HEK293 (cell line): ENCODE data around the gene TPI1.

Source experiments
- CTCF ChIA-PET: fragments of 350-600 bp; formaldehyde crosslinking; extraction: SDS; loops from one replicate; lab custom pipeline; 2021; ENCODE audit warnings: antibody characterized with exemption; lab: Yijun Ruan, JAX
- POLR2A ChIA-PET: fragments of 300-600 bp; formaldehyde crosslinking; extraction: SDS; loops from one replicate; lab custom pipeline; 2020; ENCODE audit warnings: antibody characterized with exemption, inconsistent platforms; lab: Yijun Ruan, JAX
- H3K27ac ChIP-seq: fragments of 200-500 bp; sonication (Bioruptor generic); 2 replicates; pipeline ENCODE4 v1.5.1; 2014; ENCODE audit warnings: low read depth, low read length, control low read depth, inconsistent platforms; ENCODE audit errors: extremely low read depth
- H3K36me3 ChIP-seq, 2 experiments: fragments of 200-500 bp in 1 of 2; sonication (Bioruptor generic) in 1 of 2; 1 replicate in 1 of 2; 2 replicates in 1 of 2; pipeline ENCODE4 v1.5.1; 2014 to 2017; ENCODE audit warnings: inconsistent platforms in 2 of 2, low read length in 2 of 2; ENCODE audit not compliant: control insufficient read depth in 2 of 2, insufficient read depth in 1 of 2
- H3K4me1 ChIP-seq: fragments of 200-500 bp; sonication (Bioruptor generic); 2 replicates; pipeline ENCODE4 v1.5.1; 2014; ENCODE audit warnings: mild to moderate bottlenecking, low read length, inconsistent platforms; ENCODE audit not compliant: control insufficient read depth, insufficient read depth
- H3K4me3 ChIP-seq: 2 replicates; pipeline ENCODE4 v1.5.1; 2011; ENCODE audit warnings: low read depth, mild to moderate bottlenecking, control low read depth, low read length, moderate library complexity
- H3K9me3 ChIP-seq: fragments of 200-500 bp; sonication (Bioruptor generic); 2 replicates; pipeline ENCODE4 v1.5.1; 2014; ENCODE audit warnings: low read depth, low read length, inconsistent platforms; ENCODE audit not compliant: control insufficient read depth, insufficient read depth
- IKZF3 ChIP-seq: fragments of 450-650 bp; IDR thresholded peaks from 2 replicates; pipeline ENCODE4 v1.5.0; 2018; ENCODE audit warnings: missing biosample characterization, mild to moderate bottlenecking, missing genetic modification characterization, moderate library complexity
- KLF17 ChIP-seq: fragments of 450-650 bp; formaldehyde crosslinking; IDR thresholded peaks from 2 replicates; pipeline ENCODE4 v1.5.1; 2016; ENCODE audit warnings: missing biosample characterization, missing genetic modification characterization
- PRDM1 ChIP-seq: fragments of 450-650 bp; formaldehyde crosslinking; IDR thresholded peaks from 2 replicates; pipeline ENCODE4; 2016; ENCODE audit warnings: missing biosample characterization, missing genetic modification characterization
- ZBTB17 ChIP-seq: fragments of 450-650 bp; formaldehyde crosslinking; IDR thresholded peaks from 2 replicates; pipeline ENCODE4 v1.5.1; 2016; ENCODE audit warnings: missing biosample characterization, missing genetic modification characterization
- ZBTB49 ChIP-seq: fragments of 450-650 bp; formaldehyde crosslinking; IDR thresholded peaks from 2 replicates; pipeline ENCODE4 v1.5.1; 2016; ENCODE audit warnings: missing biosample characterization, missing genetic modification characterization, low read depth
- ZBTB8A ChIP-seq: fragments of 450-650 bp; formaldehyde crosslinking; IDR thresholded peaks from 2 replicates; pipeline ENCODE4 v1.5.1; 2016; ENCODE audit warnings: missing biosample characterization, missing genetic modification characterization
- ZFP69B ChIP-seq: fragments of 450-650 bp; formaldehyde crosslinking; IDR thresholded peaks from 2 replicates; pipeline ENCODE4 v1.5.1; 2016; ENCODE audit warnings: missing biosample characterization, missing genetic modification characterization
- ZNF174 ChIP-seq: fragments of 450-650 bp; formaldehyde crosslinking; IDR thresholded peaks from 2 replicates; pipeline ENCODE4 v1.5.0; 2017; ENCODE audit warnings: missing biosample characterization, mild to moderate bottlenecking, missing genetic modification characterization
- ZNF292 ChIP-seq: fragments of 450-650 bp; formaldehyde crosslinking; IDR thresholded peaks from 2 replicates; pipeline ENCODE4 v1.5.1; 2016; ENCODE audit warnings: low read depth, missing biosample characterization, missing genetic modification characterization, borderline replicate concordance
- ZNF335 ChIP-seq: fragments of 450-650 bp; formaldehyde crosslinking; conservative IDR thresholded peaks from 2 replicates; pipeline ENCODE4 v1.5.1; 2016; ENCODE audit warnings: missing biosample characterization, missing genetic modification characterization
- ZNF391 ChIP-seq: fragments of 450-650 bp; formaldehyde crosslinking; IDR thresholded peaks from 2 replicates; pipeline ENCODE4 v1.5.1; 2016; ENCODE audit warnings: low read depth, missing biosample characterization, missing genetic modification characterization, borderline replicate concordance
- ZNF660 ChIP-seq: fragments of 450-650 bp; IDR thresholded peaks from 2 replicates; pipeline ENCODE4 v1.5.1; 2018; ENCODE audit warnings: missing biosample characterization, mild to moderate bottlenecking, missing genetic modification characterization
- ZSCAN4 ChIP-seq: fragments of 450-650 bp; formaldehyde crosslinking; IDR thresholded peaks from 2 replicates; pipeline ENCODE4 v1.5.1; 2017; ENCODE audit warnings: missing biosample characterization, missing genetic modification characterization
- ZXDB ChIP-seq: fragments of 450-650 bp; formaldehyde crosslinking; IDR thresholded peaks from 2 replicates; pipeline ENCODE4 v1.5.1; 2016; ENCODE audit warnings: missing biosample characterization, missing genetic modification characterization
- TF ChIP-seq, protein P1 (sequence below): fragments of 450-650 bp; formaldehyde crosslinking; IDR thresholded peaks from 2 replicates; pipeline ENCODE4 v1.5.1; 2016; ENCODE audit warnings: missing biosample characterization, missing genetic modification characterization

TPI1 gene

DNA sequence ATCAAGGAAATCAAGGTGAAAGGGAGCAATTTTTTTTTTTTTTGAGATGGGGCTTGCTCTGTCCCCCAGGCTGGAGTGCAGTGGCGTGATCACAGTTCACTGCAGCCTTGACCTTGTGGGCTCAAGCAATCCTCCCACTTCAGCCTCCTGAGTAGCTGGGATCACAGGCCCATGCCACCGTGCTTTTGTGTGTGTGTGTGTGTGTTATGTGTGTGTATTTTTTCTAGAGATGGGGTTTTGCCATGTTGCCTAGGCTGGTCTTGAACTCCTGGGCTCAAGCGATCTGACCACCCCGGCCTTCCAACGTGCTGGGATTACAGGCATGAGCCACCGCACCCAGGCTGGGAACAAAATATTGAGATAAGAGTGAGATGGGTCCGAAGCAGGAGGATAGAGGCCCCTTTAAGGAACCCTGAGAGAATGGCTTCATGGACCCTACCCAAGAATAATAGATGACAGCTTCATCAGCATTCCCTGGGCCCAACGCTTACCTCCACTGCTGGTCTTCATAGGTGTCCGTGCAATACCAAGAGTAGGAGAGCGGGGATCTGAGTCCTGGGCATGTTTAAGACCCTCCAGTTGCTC is 17.3 kb upstream of the TPI1 start:
- Histone ChIP-seq H3K36me3 (peaks cover 22 to 66% of the 10 kb centered on the region in 2 experiments), H3K4me3 (peak overlapping the region; percentile 76), H3K27ac (peak overlapping the region; percentile 58; the same call in 1 of the 2 replicates), H3K4me1 (peaks cover 11% of the 10 kb centered on the region), H3K9me3 (no peaks in the 10 kb centered on the region)
- ChIA-PET CTCF (interaction anchor here (2.2 to 8.4 kb wide), 3 partner anchors 16 to 24 kb away, joined by 11 to 75 read pairs (median 71); partner anchors contain the start of gene SPSB2), POLR2A (interaction anchor here (0.7 to 2.7 kb wide), 4 partner anchors 10 to 315 kb away, joined by 3 to 27 read pairs (median 14); partner anchors contain the start of genes GAPDH, GNB3, MLF2 and SPSB2)
- TF ChIP-seq ZNF174 (tag by site-specific recombination) (no peak), ZBTB8A (tag by site-specific recombination) (no peak), ZFP69B (peak; percentile 51), ZBTB17 (0 out of 2 replicates have a peak, but pooled peaks have one; percentile 39), ZSCAN4 (tag by site-specific recombination) (peak; percentile 69), ZNF292 (tag by site-specific recombination) (no peak), PRDM1 (tag by site-specific recombination) (peak; percentile 61)
- TF ChIP-seq, protein P1, sequence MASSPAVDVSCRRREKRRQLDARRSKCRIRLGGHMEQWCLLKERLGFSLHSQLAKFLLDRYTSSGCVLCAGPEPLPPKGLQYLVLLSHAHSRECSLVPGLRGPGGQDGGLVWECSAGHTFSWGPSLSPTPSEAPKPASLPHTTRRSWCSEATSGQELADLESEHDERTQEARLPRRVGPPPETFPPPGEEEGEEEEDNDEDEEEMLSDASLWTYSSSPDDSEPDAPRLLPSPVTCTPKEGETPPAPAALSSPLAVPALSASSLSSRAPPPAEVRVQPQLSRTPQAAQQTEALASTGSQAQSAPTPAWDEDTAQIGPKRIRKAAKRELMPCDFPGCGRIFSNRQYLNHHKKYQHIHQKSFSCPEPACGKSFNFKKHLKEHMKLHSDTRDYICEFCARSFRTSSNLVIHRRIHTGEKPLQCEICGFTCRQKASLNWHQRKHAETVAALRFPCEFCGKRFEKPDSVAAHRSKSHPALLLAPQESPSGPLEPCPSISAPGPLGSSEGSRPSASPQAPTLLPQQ = peak; percentile 90

DNA sequence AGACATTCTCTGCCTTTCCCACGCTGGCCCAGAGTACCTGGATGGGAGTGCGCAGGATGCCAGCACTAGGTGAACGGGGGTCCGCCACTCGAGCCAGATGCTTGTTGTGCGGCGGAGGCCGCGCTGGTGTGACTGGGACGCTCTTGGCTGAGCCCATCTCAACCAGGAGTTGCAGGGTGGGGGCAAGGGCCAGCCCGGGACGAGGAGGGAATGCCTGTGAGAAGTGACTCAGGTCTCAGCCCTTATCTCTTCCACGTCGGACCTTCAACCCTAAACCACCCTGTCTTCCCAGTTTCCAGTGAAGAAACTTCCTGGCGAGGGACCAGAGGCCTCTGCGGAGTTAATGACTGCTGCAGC is 16.6 kb upstream of the TPI1 start:
- ChIA-PET POLR2A (interaction anchor here (0.6 to 7.1 kb wide), 27 partner anchors 9 to 1330 kb away, joined by 3 to 183 read pairs (median 11); partner anchors contain the start of genes C12orf57, COPS7A, GAPDH and GNB3), CTCF (interaction anchor here (0.6 to 8.4 kb wide), 7 partner anchors 14 to 257 kb away, joined by 3 to 71 read pairs (median 10); partner anchors contain the start of genes SPSB2 and TPI1)
- no peaks in the 10 kb centered on the region for H3K9me3 ChIP-seq
- H3K4me1 ChIP-seq = peaks cover 11% of the 10 kb centered on the region
- H3K4me3 ChIP-seq = peak overlapping the region; percentile 76
- 0 out of 2 replicates have a peak, but pooled peaks have one; percentile 6 for TF ChIP-seq ZNF391 (tag by site-specific recombination)
- 0 out of 2 replicates have a peak, but pooled peaks have one; percentile 31 for TF ChIP-seq ZXDB
- TF ChIP-seq ZNF335 (tag by site-specific recombination) = no peak
- peak; percentile 39; the same call in 1 of the 2 replicates for TF ChIP-seq IKZF3 (tag by site-specific recombination)
- TF ChIP-seq KLF17 (tag by site-specific recombination) = 0 out of 2 replicates have a peak, but pooled peaks have one; percentile 15
- TF ChIP-seq ZBTB49 (tag by site-specific recombination) = no peak
- no peak; the same call in 1 of the 2 replicates for TF ChIP-seq ZNF660 (tag by site-specific recombination)
- H3K27ac ChIP-seq = peak overlapping the region; percentile 58
- H3K36me3 ChIP-seq = peaks cover 22 to 66% of the 10 kb centered on the region in 2 experiments
